ENCODE measurements around the gene ZNF319.

DNA sequence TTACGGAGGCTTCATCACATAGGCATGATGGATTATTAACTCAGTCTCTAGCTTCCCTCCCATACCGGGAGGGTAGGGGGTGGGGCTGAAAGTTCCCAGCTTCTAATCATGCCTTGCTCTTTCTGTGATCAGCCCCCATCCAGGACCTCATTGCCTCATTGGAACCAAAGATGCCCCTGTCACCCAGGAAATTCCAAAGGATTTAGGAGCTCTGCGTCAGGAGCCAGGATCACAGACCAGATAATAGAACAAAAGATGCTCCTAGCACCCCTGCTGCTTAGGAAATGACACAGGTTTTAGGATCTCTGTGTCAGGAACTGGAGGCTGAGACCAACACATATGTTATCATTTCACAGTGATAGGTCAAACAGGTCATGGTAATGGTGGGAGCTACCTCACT lies 10.4 kb upstream of the ZNF319 start:
- TF ChIP-seq GATA2 (IDR thresholded peaks at IDR 0.05; ENCODE audit: low read depth, low read length), result no peak
- no peak for TF ChIP-seq GATA3 (IDR thresholded peaks at IDR 0.05; ENCODE audit: low read depth, low read length)

Data from SH-SY5Y (cell line).